ENCODE data around the gene MGAT5B.

- TF ChIP-seq EP300 (IDR thresholded peaks at IDR 0.05) (no peak), CTCF (IDR thresholded peaks at IDR 0.05) (no peak), POLR2A (IDR thresholded peaks at IDR 0.05) (no peak)
Observed at GRCh38 chr17:76937238-76937637, 69.0 kb downstream of the MGAT5B start.

Measured in tibial nerve (tissue), 4 donors.